NB4 (cell line): ENCODE results near the gene ADAM17.

ENCODE experiments used
- DNase-seq: peaks from one replicate; pipeline ENCODE4 v3.0.0; 2010; ENCODE audit warnings: low read depth
- H3K4me3 ChIP-seq: one replicate; pipeline ENCODE4 v1.5.1; 2011; ENCODE audit warnings: mild to moderate bottlenecking, low read depth, low read length, moderate library complexity
- CTCF ChIP-seq: IDR thresholded peaks from one replicate; pipeline ENCODE4 v1.5.1; 2012; ENCODE audit warnings: low read depth, low read length
- MAX ChIP-seq: IDR thresholded peaks from 2 replicates; pipeline ENCODE4 v1.6.1; 2011; ENCODE audit warnings: low read depth, low read length
- MYC ChIP-seq: IDR thresholded peaks from 2 replicates; pipeline ENCODE4 v1.6.1; 2011; ENCODE audit warnings: low read depth, low read length
- POLR2A ChIP-seq: IDR thresholded peaks from 2 replicates; pipeline ENCODE4 v1.6.1; 2011; ENCODE audit warnings: mild to moderate bottlenecking; ENCODE audit not compliant: insufficient read length; ENCODE audit errors: extremely low read depth

The ADAM17 gene

GRCh38 chr2:9536504-9536903 is 19.1 kb downstream of the ADAM17 start:
- DNase-seq, result no peak
- TF ChIP-seq MAX (no peak), CTCF (no peak), MYC (no peak), POLR2A (no peak)
- no peak overlapping the region for H3K4me3 ChIP-seq

GRCh38 chr2:9535177-9535576 is 20.5 kb downstream of the ADAM17 start:
- no peak overlapping the region for H3K4me3 ChIP-seq
- no peak for TF ChIP-seq CTCF
- TF ChIP-seq MYC, result no peak
- no peak for TF ChIP-seq POLR2A
- TF ChIP-seq MAX, result no peak
- DNase-seq, result peak; percentile 34

- TF ChIP-seq MAX (no peak), CTCF (no peak), MYC (no peak), POLR2A (no peak)
- DNase-seq, result no peak
Observed at GRCh38 chr2:9533663-9534062, 22.0 kb downstream of the ADAM17 start.

GRCh38 chr2:9532421-9532820 is 23.2 kb downstream of the ADAM17 start:
- H3K4me3 ChIP-seq, result no peak overlapping the region
- no peak for TF ChIP-seq POLR2A
- TF ChIP-seq MYC, result no peak
- no peak for TF ChIP-seq CTCF
- no peak for TF ChIP-seq MAX
- DNase-seq, result no peak

More at GRCh38 chr2:9533663-9534062, 22.0 kb downstream of the ADAM17 start:
- no peak overlapping the region for H3K4me3 ChIP-seq

GRCh38 chr2:9527995-9528787 is 27.4 kb downstream of the ADAM17 start:
- TF ChIP-seq POLR2A (no peak), MYC (no peak), CTCF (no peak), MAX (no peak)
- H3K4me3 ChIP-seq, result no peak overlapping the region
- no peak for DNase-seq
